Stomach (tissue), 9 donors: ENCODE measurements around the gene ADD3. TPM values are rescaled to one million over a fixed set of nuclear protein-coding genes. Genes with fewer than 3 reads are reported as not detected.

ENCODE experiments used
- DNase-seq, 2 donors: peaks; one replicate each; pipeline versions ENCODE4 v3.0.0 to v3.0.0-alpha.2; 2013 to 2019
- H3K27ac ChIP-seq, 5 donors: fragments of 200-600 bp in 4 of 5; sonication (generic) in 4 of 5; one replicate each; pipeline ENCODE4 v1.5.1; 2013 to 2019; ENCODE audit warnings: mild to moderate bottlenecking in 1 of 5, moderate library complexity in 1 of 5
- H3K27me3 ChIP-seq, 3 donors: fragments of 200-600 bp; sonication (generic); one replicate each; pipeline ENCODE4 v1.5.1; 2017 to 2019; ENCODE audit warnings: mixed run types in 1 of 3
- H3K36me3 ChIP-seq, 4 donors: fragments of 200-600 bp; sonication (generic); 1 replicate in 3 of 4; 2 replicates in 1 of 4; pipeline ENCODE4 v1.5.1; 2016 to 2019
- H3K4me1 ChIP-seq, 4 donors: fragments of 200-600 bp; sonication (generic); one replicate each; pipeline ENCODE4 v1.5.1; 2016 to 2019
- H3K4me3 ChIP-seq, 4 donors: fragments of 200-600 bp; sonication (generic) in 3 of 4; one replicate each; pipeline ENCODE4 v1.5.1; 2016 to 2019; ENCODE audit warnings: mild to moderate bottlenecking in 1 of 4
- H3K9me3 ChIP-seq, 4 donors: fragments of 200-600 bp; sonication (generic); one replicate each; pipeline ENCODE4 v1.5.1; 2016 to 2019
- CTCF ChIP-seq, 7 experiments: fragments of 450-650 bp in 4 of 7; fragments of 200-600 bp in 3 of 7; sonication (generic) in 3 of 7; IDR thresholded peaks; one replicate each; pipeline ENCODE4 v1.5.1; 2016 to 2019; ENCODE audit warnings: antibody characterized with exemption in 7 of 7, control low read depth in 2 of 7, mild to moderate bottlenecking in 1 of 7
- EP300 ChIP-seq: sonication (generic); formaldehyde crosslinking; IDR thresholded peaks from one replicate; pipeline ENCODE4 v1.6.1; 2017; ENCODE audit warnings: antibody characterized with exemption
- POLR2A ChIP-seq, 4 donors: fragments of 450-650 bp; IDR thresholded peaks; one replicate each; pipeline ENCODE4 v1.6.1; 2016; ENCODE audit warnings: antibody characterized with exemption in 4 of 4, control low read depth in 2 of 4, mild to moderate bottlenecking in 1 of 4, moderate library complexity in 1 of 4
- POLR2AphosphoS5 ChIP-seq, 3 donors: sonication (generic); formaldehyde crosslinking; IDR thresholded peaks; one replicate each; pipeline ENCODE4 v1.6.1; 2016; ENCODE audit warnings: antibody characterized with exemption in 3 of 3
- WGBS, 5 donors: extraction: QIAGEN DNeasy Blood & Tissue Kit in 3 of 5; methylation state at CpG; one replicate each; pipeline versions ENCODE4 v1.1.5 to v1.1.7; 2013 to 2018; 5-methylcytosine and 5-hydroxymethylcytosine counted together
- intact Hi-C: fragments of 100-400 bp; cut with DNase I; formaldehyde crosslinking; loops from one replicate; pipeline ENCODE4 v1.15.1; 2023; ENCODE audit warnings: low total_unique reads
- polyA plus RNA-seq, 3 donors: library from polyadenylated mRNA; stranded (reverse); fragments of 200-250 nt; gene quantifications; one replicate each; pipeline ENCODE4 v1.2.3, GENCODE V29; 2013
- total RNA-seq, 5 donors: library from RNA; depleted of rRNA; stranded (reverse); fragments of >200 nt; gene quantifications; one replicate each; pipeline versions ENCODE4 v1.1.0 to v1.2.3, GENCODE V29; 2014 to 2016
- donor health status: healthy with polysubstance abuse.
- donor health status: Bipolar disorder and iron deficiency.
- donor health status: healthy.

Gene ADD3
- total and polyA plus RNA-seq, 8 donors: 22.9 to 600 (median 80.3) TPM

- no peak overlapping the region for H3K27ac ChIP-seq
- H3K9me3 ChIP-seq: no peaks in the 10 kb centered on the region
- H3K4me3 ChIP-seq: no peak overlapping the region
- intact Hi-C loops: no loop called here
- peaks cover 0 to 41% (median 7%) of the 10 kb centered on the region in 3 donors for H3K27me3 ChIP-seq
- 70 to 83% (median 75%) methylated on average over 5 of the region's 5 CpGs for WGBS, 5 donors
- TF ChIP-seq EP300: no peak
- no peak for TF ChIP-seq POLR2AphosphoS5 (IDR thresholded peaks at IDR 0.05)
- no peak for TF ChIP-seq CTCF (IDR thresholded peaks at IDR 0.05)
- no peak for TF ChIP-seq POLR2A (IDR thresholded peaks at IDR 0.05)
- DNase-seq: no peak
- H3K4me1 ChIP-seq: peaks cover 0 to 5% (median 2%) of the 10 kb centered on the region in 4 donors
- no peaks in the 10 kb centered on the region for H3K36me3 ChIP-seq
Measured at GRCh38 chr10:110163192-110163773, 155.5 kb downstream of the ADD3 start.

- Histone ChIP-seq H3K9me3 (no peaks in the 10 kb centered on the region), H3K27ac (no peak overlapping the region), H3K27me3 (peaks cover 0 to 46% (median 11%) of the 10 kb centered on the region in 3 donors), H3K36me3 (no peaks in the 10 kb centered on the region), H3K4me1 (peaks cover 5 to 11% (median 7%) of the 10 kb centered on the region in 4 donors), H3K4me3 (no peak overlapping the region)
- intact Hi-C loops: no loop called here
- no peak for TF ChIP-seq EP300
- no peak for TF ChIP-seq POLR2A (IDR thresholded peaks at IDR 0.05)
- no peak for TF ChIP-seq POLR2AphosphoS5 (IDR thresholded peaks at IDR 0.05)
- TF ChIP-seq CTCF (IDR thresholded peaks at IDR 0.05): no peak
- no peak for DNase-seq
- 60 to 70% (median 62%) methylated on average over 4 of the region's 4 CpGs for WGBS, 5 donors
Measured at GRCh38 chr10:110163841-110164240, 156.1 kb downstream of the ADD3 start.

GRCh38 chr10:110165239-110165638 is 157.5 kb downstream of the ADD3 start:
- no peak overlapping the region for H3K27ac ChIP-seq
- intact Hi-C loops: no loop called here
- H3K27me3 ChIP-seq: peaks cover 0 to 60% (median 16%) of the 10 kb centered on the region in 3 donors
- 71 to 85% (median 83%) methylated on average over 6 of the region's 6 CpGs for WGBS, 5 donors
- TF ChIP-seq POLR2A (IDR thresholded peaks at IDR 0.05): no peak
- TF ChIP-seq CTCF (IDR thresholded peaks at IDR 0.05): no peak
- TF ChIP-seq EP300: no peak
- no peak for TF ChIP-seq POLR2AphosphoS5 (IDR thresholded peaks at IDR 0.05)
- H3K36me3 ChIP-seq: no peaks in the 10 kb centered on the region
- no peak for DNase-seq
- H3K4me3 ChIP-seq: no peak overlapping the region
- peaks cover 8 to 18% (median 14%) of the 10 kb centered on the region in 4 donors for H3K4me1 ChIP-seq
- H3K9me3 ChIP-seq: no peaks in the 10 kb centered on the region

- no peak for DNase-seq
- Histone ChIP-seq H3K4me1 (peaks cover 8 to 27% (median 18%) of the 10 kb centered on the region in 4 donors), H3K9me3 (no peaks in the 10 kb centered on the region), H3K27ac (no peak overlapping the region), H3K36me3 (no peaks in the 10 kb centered on the region), H3K4me3 (no peak overlapping the region), H3K27me3 (peaks cover 0 to 78% (median 19%) of the 10 kb centered on the region in 3 donors)
- intact Hi-C loops: no loop called here
- TF ChIP-seq CTCF (IDR thresholded peaks at IDR 0.05) (no peak), POLR2AphosphoS5 (IDR thresholded peaks at IDR 0.05) (no peak), EP300 (no peak), POLR2A (IDR thresholded peaks at IDR 0.05) (no peak)
- WGBS, 5 donors: 93 to 95% (median 94%) methylated on average over 7 of the region's 7 CpGs
Measured at GRCh38 chr10:110167149-110167548, 159.4 kb downstream of the ADD3 start.
